Spleen (tissue), 7 donors: Measurements from ENCODE around the gene N4BP2L1.

ENCODE experiments used
- POLR2A ChIP-seq, 3 donors: fragments of 450-650 bp; IDR thresholded peaks; one replicate each; pipeline ENCODE4 v1.5.1; 2017; ENCODE audit warnings: antibody characterized with exemption in 3 of 3, mild to moderate bottlenecking in 1 of 3
- POLR2AphosphoS5 ChIP-seq, 3 donors: sonication (generic); formaldehyde crosslinking; IDR thresholded peaks; one replicate each; pipeline ENCODE4 v1.5.1; 2017; ENCODE audit warnings: antibody characterized with exemption in 3 of 3
- TF ChIP-seq, protein P1 (sequence below), 11 experiments: fragments of 200-600 bp in 7 of 11; fragments of 450-650 bp in 4 of 11; sonication (generic) in 4 of 11; IDR thresholded peaks in 8 of 11; conservative IDR thresholded peaks in 3 of 11; 1 replicate in 7 of 11; 2 replicates in 4 of 11; pipeline versions ENCODE4 v1.4.0 to v1.8.0; 2016 to 2021; ENCODE audit warnings: antibody characterized with exemption in 11 of 11, inconsistent platforms in 4 of 11, mild to moderate bottlenecking in 1 of 11
- donor health status: DM: no; HTN: no; CAD: no; lungs with moderate emphysema.
- donor health status: DM: no; HTN: no; CAD: no.
- donor health status: DM: no; HTN: no; CAD: no.

- TF ChIP-seq, protein P1, sequence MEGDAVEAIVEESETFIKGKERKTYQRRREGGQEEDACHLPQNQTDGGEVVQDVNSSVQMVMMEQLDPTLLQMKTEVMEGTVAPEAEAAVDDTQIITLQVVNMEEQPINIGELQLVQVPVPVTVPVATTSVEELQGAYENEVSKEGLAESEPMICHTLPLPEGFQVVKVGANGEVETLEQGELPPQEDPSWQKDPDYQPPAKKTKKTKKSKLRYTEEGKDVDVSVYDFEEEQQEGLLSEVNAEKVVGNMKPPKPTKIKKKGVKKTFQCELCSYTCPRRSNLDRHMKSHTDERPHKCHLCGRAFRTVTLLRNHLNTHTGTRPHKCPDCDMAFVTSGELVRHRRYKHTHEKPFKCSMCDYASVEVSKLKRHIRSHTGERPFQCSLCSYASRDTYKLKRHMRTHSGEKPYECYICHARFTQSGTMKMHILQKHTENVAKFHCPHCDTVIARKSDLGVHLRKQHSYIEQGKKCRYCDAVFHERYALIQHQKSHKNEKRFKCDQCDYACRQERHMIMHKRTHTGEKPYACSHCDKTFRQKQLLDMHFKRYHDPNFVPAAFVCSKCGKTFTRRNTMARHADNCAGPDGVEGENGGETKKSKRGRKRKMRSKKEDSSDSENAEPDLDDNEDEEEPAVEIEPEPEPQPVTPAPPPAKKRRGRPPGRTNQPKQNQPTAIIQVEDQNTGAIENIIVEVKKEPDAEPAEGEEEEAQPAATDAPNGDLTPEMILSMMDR (IDR thresholded peaks at IDR 0.05 in 8 of 11, conservative IDR thresholded peaks at IDR 0.05 in 3 of 11): no peak
- TF ChIP-seq POLR2A (IDR thresholded peaks at IDR 0.05) (no peak), POLR2AphosphoS5 (IDR thresholded peaks at IDR 0.05) (no peak)
These were observed 65.4 kb downstream of the N4BP2L1 start for GRCh38 chr13:32362574-32362973.
